ENCODE data around the gene TMEM150B. TPM values are rescaled to one million over a fixed set of nuclear protein-coding genes. Genes with fewer than 3 reads are reported as not detected.

TMEM150B gene
- total and polyA plus RNA-seq, 2 of the 4 experiments (the other 2 are of a cell fraction), result not detected

DNA sequence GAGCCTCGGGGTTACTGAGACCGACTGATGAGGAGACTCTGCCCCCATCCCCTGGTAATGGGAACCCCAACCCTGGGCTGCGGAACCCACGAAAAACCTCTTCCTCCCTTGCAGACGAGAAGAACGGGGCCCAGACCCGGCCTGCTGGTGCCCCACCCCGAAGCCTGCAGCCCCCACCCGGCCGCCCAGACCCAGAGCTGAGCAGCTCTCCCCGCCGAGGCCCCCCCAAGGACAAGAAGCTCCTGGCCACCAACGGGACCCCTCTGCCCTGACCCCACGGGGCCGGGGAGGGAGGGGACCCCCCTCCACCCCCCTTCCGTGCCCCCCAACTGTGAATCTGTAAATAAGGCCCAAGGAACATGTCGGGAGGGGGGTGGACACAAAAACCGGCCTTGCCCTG, 13.3 kb downstream of the TMEM150B start (continued):
- TF ChIP-seq, protein P1, sequence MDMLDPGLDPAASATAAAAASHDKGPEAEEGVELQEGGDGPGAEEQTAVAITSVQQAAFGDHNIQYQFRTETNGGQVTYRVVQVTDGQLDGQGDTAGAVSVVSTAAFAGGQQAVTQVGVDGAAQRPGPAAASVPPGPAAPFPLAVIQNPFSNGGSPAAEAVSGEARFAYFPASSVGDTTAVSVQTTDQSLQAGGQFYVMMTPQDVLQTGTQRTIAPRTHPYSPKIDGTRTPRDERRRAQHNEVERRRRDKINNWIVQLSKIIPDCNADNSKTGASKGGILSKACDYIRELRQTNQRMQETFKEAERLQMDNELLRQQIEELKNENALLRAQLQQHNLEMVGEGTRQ (IDR thresholded peaks at IDR 0.05; ENCODE audit: low read depth, low read length), result no peak
- no peak for TF ChIP-seq POLR2A (IDR thresholded peaks at IDR 0.05; ENCODE audit: low read depth, low read length)

DNA sequence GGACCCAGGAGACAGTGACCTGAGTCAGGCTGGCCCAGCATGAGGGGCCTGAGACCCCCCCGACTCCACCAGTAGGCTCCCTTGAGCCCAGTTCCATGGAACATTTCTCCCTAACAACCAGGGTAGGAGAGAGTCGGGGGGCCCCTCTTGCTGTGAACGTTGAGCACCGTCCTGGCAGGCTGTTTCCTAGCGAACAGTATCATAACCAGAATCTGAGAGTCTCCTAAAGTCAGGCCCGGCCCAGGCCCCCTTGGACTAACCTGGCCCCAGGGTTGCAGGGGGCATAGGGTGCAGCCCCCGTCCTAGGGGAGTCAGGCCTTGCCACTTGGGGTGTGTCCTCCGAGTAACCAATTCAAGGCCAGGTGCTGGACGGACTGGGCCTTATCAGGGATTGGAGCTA, 13.7 kb downstream of the TMEM150B start:
- Histone ChIP-seq H3K56ac (ENCODE audit: extremely low read depth, insufficient read depth, low read length) (no peak overlapping the region), H2AK5ac (ENCODE audit: low read depth, low read length) (no peak overlapping the region), H4K91ac (ENCODE audit: insufficient read depth, low read depth, low read length) (no peak overlapping the region), H3K27me3 (ENCODE audit: control insufficient read depth, insufficient read depth, low read length) (no peaks in the 10 kb centered on the region), H3K27ac (ENCODE audit: insufficient read depth, low read length) (no peak overlapping the region), H3K9ac (ENCODE audit: low read depth, low read length) (no peak overlapping the region), H2AFZ (replicated peaks; ENCODE audit: low read length, poor library complexity) (no peak overlapping the region), H2BK15ac (ENCODE audit: low read depth, low read length) (no peak overlapping the region), H3K23ac (ENCODE audit: low read depth, low read length) (no peak overlapping the region), H3K18ac (ENCODE audit: low read depth, low read length) (no peak overlapping the region), H2BK120ac (ENCODE audit: low read depth, low read length) (no peak overlapping the region), H3K9me1 (ENCODE audit: insufficient read depth, low read length) (no peaks in the 10 kb centered on the region), H3K14ac (replicated peaks; ENCODE audit: low read depth, low read length) (no peak overlapping the region), H3K4me2 (ENCODE audit: low read depth, low read length) (no peak overlapping the region), H3K9me3 (ENCODE audit: control insufficient read depth, insufficient read depth, low read length) (peaks cover 1% of the 10 kb centered on the region; the same call in 1 of the 2 replicates), H4K20me1 (ENCODE audit: insufficient read depth, low read length) (no peaks in the 10 kb centered on the region), H2BK20ac (ENCODE audit: low read depth, low read length) (no peak overlapping the region), H3K4me3 (ENCODE audit: insufficient read depth, low read depth, low read length) (no peak overlapping the region), H3K36me3 (ENCODE audit: control insufficient read depth, insufficient read depth, low read length) (peaks cover 20% of the 10 kb centered on the region), H3K4ac (ENCODE audit: low read depth, low read length) (no peak overlapping the region), H3K4me1 (ENCODE audit: control insufficient read depth, insufficient read depth, low read length) (no peaks in the 10 kb centered on the region; the same call in 1 of the 2 replicates), H3K79me1 (ENCODE audit: low read depth in 1 of 2, low read length in 2 of 2) (no peaks in the 10 kb centered on the region), H2AK9ac (replicated peaks; ENCODE audit: low read depth, low read length, poor library complexity) (no peak overlapping the region), H4K8ac (ENCODE audit: low read depth in 2 of 2, low read length in 2 of 2) (no peak overlapping the region), H4K5ac (ENCODE audit: low read depth, low read length) (no peak overlapping the region), H2BK5ac (ENCODE audit: low read depth, low read length, poor library complexity, severe bottlenecking) (no peak overlapping the region)
- WGBS, 2 experiments (ENCODE audit: extremely low coverage in 2 of 2, insufficient read length in 1 of 2), result 94% methylated on average over 6 of the region's 9 CpGs; no CpG with 5 or more reads in 1 of the 2 experiments
- CTCF ChIA-PET, result no interaction called here
- ATAC-seq (ENCODE audit: low read depth), result no peak
- TF ChIP-seq MAZ (IDR thresholded peaks at IDR 0.05; ENCODE audit: borderline replicate concordance, low read depth, low read length), result no peak
- TF ChIP-seq CEBPB (IDR thresholded peaks at IDR 0.05; ENCODE audit: low read depth, low read length), result no peak
- TF ChIP-seq RAD21 (IDR thresholded peaks at IDR 0.05; ENCODE audit: low read length), result no peak
- DNase-seq, result no peak
- no TSS peak for BruUV-seq (replicated peaks)
- intact Hi-C loops (cut with micrococcal nuclease), result no loop called here
- POLR2A ChIA-PET (ENCODE audit: unreplicated experiment), result no interaction called here
- dilution Hi-C loops (cut with HindIII; ENCODE audit: low sequenced_read_pairs, unreplicated experiment), result no loop called here
- in situ Hi-C loops (cut with MboI; ENCODE audit: low sequenced_read_pairs), result no loop called here

All from IMR-90 (cell line).